Stimulated activated CD8-positive, alpha-beta memory T cell treated with anti-CD3 and anti-CD28 coated beads, Interleukin-12 subunit alpha, Interleukin-12 subunit beta, amount 100 ng/mL, for 24 hours (primary cell): ENCODE data around the gene NEURL1B.

Experiments
- DNase-seq: peaks from one replicate; pipeline ENCODE4 v3.0.0-alpha.2; 2020; ENCODE audit errors: extremely low read depth

Gene NEURL1B

GRCh38 chr5:172715931-172716682 is 75.0 kb downstream of the NEURL1B start:
- no peak for DNase-seq

GRCh38 chr5:172716796-172717313 is 75.8 kb downstream of the NEURL1B start:
- DNase-seq: peak; percentile 38

DNA sequence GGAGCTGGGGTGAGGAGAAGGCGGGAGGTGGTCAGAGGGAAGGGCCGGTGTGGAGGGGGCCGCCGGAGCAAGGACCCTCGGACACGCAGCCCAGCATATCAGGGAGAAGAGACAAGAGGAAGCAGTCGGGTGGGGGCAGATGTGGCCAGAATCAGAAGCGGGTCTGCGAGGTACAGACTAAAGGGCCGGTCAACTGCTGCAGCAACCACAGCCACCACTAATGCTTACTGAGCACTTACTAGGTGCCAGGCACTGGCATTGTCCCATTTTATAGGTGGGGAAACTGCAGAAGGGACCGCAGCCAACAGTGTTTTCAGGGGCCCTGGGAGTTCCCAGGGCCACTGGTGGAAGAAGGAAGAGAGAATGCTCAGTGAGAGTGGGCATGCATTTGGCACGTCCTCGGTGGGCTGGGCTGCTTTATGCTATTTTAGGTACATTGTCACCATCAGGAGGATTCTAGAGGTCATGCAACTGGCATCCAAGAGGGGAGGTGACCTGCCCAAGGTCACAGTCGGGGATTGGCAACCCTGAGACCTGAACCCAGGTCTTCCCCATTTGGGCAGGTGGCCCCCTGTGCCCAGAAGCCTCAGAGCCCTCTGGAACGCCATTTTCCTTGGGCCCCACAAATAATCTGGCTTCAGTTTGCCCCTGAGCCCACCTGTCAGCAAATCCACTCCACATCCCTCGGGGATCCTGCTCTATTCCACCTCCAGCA is 76.6 kb downstream of the NEURL1B start:
- DNase-seq: no peak

GRCh38 chr5:172718527-172719114 is 77.6 kb downstream of the NEURL1B start:
- no peak for DNase-seq

GRCh38 chr5:172719211-172719610 is 78.1 kb downstream of the NEURL1B start:
- no peak for DNase-seq

DNA sequence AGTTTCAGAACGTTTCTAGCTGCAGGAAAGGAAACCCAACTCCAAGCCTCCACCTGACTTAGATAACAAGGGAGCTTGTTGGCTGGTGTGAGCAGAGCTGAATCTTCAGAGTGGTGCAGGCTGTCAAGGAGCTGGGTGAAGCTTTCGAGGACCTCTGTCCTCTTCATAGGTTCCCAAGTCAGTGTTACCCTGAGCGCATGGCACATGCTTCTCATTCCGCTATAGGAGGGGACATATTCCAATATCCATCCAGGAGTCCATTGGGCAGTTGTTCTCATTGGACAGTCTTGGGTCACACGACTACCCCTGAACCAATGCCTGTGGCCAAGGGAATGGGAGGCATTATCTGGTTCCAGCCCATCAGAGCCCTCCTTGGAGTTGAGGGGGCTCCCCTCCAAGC is 79.6 kb downstream of the NEURL1B start:
- no peak for DNase-seq

- no peak for DNase-seq
These were observed 80.6 kb downstream of the NEURL1B start for GRCh38 chr5:172721455-172722326.

- no peak for DNase-seq
These were observed 81.3 kb downstream of the NEURL1B start for GRCh38 chr5:172722327-172722815.

- no peak for DNase-seq
These were observed 82.4 kb downstream of the NEURL1B start for GRCh38 chr5:172723508-172723907.

GRCh38 chr5:172724242-172725183 is 83.5 kb downstream of the NEURL1B start:
- no peak for DNase-seq

GRCh38 chr5:172725273-172725672 is 84.2 kb downstream of the NEURL1B start:
- no peak for DNase-seq

- no peak for DNase-seq
These were observed 84.7 kb downstream of the NEURL1B start for GRCh38 chr5:172725785-172726184.

DNA sequence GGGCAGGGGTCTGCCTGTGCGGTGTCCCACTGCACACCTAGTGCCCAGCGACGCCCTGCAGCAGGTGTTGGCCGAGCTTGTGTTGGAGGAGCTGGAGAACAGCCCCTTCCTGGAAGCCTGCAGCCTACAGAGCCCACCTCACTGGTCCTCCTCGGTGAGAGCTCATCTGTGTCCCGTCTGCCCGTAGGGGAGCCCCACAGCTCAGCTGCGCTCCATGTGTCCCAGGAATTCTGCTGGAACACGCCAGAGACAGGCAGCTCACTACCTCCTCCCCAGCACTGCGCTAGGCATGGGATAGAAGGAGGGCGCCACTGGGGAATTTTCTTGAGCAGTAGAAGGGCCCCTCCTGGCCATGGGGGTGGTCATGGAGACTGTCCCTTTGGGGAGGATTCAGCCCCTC is 85.9 kb downstream of the NEURL1B start:
- no peak for DNase-seq

DNA sequence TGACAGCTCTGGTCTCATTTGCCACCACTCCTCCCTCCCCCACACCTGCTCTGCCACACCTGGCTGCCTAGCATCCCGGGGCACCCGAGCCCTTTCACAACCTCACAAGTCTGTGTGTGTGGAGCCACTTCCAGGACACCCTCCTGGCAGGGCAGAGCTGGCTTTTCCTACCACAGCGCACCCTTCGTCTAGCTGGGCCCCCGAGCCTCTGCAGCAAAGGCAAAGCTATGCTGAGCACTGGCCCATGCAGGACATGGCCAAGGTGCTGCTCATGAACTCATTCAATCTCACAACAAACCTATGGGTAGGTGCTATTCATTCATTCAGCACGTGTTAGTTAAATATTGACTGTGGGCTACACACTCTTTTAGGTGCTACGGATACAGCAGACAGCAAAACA is 86.5 kb downstream of the NEURL1B start:
- no peak for DNase-seq

DNA sequence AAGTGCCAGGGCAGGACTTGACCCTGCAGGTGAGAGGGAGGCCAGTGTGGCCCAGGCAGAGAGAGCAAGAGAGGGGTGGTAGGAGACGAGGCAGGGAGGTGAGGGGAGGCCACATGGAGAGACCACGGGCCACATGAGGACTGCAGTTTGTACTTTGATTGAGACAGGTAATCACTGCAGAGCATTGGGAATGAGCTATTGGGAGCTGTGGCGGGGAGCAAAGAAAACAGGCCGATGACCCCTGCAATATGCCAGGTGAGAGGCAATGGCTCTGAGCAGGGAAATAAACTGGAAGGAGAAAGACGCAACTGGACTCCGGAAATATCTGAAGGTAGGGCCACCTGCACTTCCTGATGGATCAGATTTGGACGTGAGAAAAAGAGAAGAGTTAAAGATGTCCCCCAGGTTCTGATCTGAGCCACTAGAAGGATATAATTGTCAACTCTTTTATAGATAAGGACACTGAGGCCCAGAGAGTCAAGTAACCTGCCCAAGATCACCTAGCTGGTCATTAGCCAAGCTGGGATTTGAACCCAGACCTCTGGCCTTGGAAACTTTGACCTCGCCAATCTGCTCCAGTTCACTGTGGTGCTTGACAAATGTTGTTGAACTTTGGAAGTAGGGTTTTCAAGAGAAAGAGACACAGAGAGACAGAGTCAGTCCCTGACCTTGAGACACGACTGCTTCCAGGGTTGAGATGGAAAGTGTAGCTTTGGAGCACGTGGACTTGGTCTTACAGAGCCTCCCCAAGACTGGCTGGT is 87.6 kb downstream of the NEURL1B start:
- no peak for DNase-seq

GRCh38 chr5:172729588-172729987 is 88.5 kb downstream of the NEURL1B start:
- no peak for DNase-seq

- no peak for DNase-seq
These were observed 89.2 kb downstream of the NEURL1B start for GRCh38 chr5:172730222-172730621.

DNA sequence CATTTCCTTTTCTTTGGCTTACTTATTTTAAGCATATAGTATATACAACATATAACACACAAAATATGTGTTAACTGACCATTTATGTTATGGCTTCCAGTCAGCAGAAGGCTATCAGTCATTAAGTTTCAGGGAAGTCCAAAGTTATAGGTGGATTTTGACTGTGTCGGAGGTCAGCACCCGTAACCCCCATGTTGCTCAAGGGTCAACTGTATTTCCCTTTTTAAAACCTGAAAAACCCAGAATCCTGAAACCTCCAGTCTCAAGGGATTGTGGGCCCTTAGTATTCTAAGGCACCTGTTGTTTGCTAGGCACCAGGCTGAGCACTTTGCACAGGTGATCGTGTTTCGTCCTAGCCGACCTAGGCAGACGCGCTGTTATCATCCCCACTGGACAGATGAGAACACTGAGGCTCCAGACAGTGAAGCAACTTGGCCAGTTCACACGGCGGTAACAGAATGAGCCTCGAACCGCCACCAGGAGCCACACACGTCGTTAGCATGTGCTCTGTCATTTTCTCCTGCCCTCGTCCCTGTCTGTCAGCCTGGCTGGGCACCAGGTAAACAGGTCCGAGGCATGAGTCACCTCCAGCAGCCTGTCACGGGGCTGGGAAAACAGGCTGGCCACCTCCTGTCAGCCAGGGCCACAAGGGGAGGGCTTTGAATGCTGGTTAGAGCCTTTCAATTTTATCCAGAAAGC is 90.1 kb downstream of the NEURL1B start:
- no peak for DNase-seq

DNA sequence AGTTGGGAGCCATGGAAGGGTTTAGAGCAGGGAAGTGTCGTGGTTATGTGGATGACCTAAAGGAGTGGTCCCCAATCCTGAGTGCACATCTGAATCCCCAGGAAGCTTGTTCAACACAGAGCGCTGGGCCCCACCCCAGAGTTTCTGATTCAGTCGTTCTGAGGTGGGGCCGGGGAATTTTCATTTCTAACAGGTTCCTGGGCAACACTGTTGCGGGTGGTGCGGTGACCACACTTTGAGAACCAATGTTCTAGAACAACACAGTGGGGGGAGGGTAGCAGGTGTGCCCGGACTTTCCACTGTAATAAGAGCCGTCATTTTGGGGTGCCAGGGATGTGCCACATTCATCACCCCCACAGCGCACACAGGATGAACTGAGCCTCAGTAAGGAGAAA is 90.6 kb downstream of the NEURL1B start:
- DNase-seq: no peak
